Panc1 (cell line): ENCODE data around the gene ZFAND2A.

Source experiments
- POLR2AphosphoS5 ChIP-seq: IDR thresholded peaks from 2 replicates; pipeline ENCODE4 v1.6.1; 2012; ENCODE audit warnings: mild to moderate bottlenecking, low read depth, low read length, moderate library complexity
- REST ChIP-seq, 2 experiments: IDR thresholded peaks; 2 replicates each; pipeline ENCODE4 v1.6.1; 2011 to 2012; ENCODE audit warnings: low read depth in 2 of 2, control low read depth in 1 of 2, low read length in 1 of 2, mild to moderate bottlenecking in 1 of 2, moderate library complexity in 1 of 2; ENCODE audit not compliant: insufficient read depth in 1 of 2
- SIN3A ChIP-seq: IDR thresholded peaks from 2 replicates; pipeline ENCODE4 v1.6.1; 2012; ENCODE audit warnings: low read depth, mild to moderate bottlenecking, low read length, moderate library complexity, borderline replicate concordance; ENCODE audit not compliant: insufficient read depth
- TCF7L2 ChIP-seq: IDR thresholded peaks from 2 replicates; pipeline ENCODE4 v1.6.1; 2011; ENCODE audit warnings: mild to moderate bottlenecking, low read depth, low read length, inconsistent platforms
- TF ChIP-seq, protein P1 (sequence below): fragments of 450-650 bp; IDR thresholded peaks from 2 replicates; pipeline ENCODE4 v1.5.1; 2017; ENCODE audit warnings: mild to moderate bottlenecking

DNA sequence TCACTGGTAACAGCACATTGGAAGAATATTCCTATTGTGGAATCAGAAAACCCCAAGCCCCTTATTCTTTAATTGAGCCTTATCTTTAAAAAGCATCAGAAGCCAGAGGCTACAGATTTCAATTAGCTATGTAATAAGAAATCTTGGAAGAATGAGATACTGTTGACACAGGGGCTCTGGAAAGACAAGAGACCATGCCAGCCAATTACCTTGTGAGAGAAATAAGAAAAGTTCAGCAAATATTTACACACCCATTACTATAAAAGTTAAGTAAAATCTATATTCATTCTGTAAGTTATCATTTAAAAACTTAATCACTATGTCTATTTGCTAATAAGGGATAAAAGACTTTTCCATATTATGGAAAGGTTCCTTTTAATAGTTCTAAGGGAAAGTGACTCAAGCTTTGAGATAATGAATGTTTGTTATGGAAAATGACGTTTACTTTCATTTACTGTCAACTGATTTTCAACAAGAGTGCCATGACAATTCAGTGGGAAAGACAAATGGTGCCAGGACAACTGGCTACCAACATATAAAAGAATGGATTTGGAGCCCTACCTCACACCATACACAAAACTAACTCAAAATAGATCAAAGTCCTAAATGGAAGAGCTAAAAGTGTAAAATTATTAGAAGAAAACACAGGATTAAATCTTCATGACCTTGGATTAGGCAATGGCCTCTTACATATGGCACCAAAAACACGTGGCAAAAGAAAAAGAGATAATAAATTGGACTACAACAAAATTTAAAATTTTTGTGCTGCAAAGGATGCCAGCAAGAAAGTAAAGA, 28.3 kb downstream of the ZFAND2A start:
- TF ChIP-seq, protein P1, sequence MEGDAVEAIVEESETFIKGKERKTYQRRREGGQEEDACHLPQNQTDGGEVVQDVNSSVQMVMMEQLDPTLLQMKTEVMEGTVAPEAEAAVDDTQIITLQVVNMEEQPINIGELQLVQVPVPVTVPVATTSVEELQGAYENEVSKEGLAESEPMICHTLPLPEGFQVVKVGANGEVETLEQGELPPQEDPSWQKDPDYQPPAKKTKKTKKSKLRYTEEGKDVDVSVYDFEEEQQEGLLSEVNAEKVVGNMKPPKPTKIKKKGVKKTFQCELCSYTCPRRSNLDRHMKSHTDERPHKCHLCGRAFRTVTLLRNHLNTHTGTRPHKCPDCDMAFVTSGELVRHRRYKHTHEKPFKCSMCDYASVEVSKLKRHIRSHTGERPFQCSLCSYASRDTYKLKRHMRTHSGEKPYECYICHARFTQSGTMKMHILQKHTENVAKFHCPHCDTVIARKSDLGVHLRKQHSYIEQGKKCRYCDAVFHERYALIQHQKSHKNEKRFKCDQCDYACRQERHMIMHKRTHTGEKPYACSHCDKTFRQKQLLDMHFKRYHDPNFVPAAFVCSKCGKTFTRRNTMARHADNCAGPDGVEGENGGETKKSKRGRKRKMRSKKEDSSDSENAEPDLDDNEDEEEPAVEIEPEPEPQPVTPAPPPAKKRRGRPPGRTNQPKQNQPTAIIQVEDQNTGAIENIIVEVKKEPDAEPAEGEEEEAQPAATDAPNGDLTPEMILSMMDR = no peak
- TF ChIP-seq REST (IDR thresholded peaks at IDR 0.05; ENCODE audit: insufficient read depth in 1 of 2, low read depth in 2 of 2, low read length in 1 of 2) = no peak
- no peak for TF ChIP-seq POLR2AphosphoS5
- no peak for TF ChIP-seq TCF7L2
- no peak for TF ChIP-seq SIN3A
